SK-MEL-5 (cell line): ENCODE data around the gene LRRC8C. TPM values are rescaled to one million over a fixed set of nuclear protein-coding genes. Genes with fewer than 3 reads are reported as not detected.

Experiments used
- DNase-seq: peaks from one replicate; pipeline ENCODE4 v3.0.0-alpha.2; 2016; ENCODE audit warnings: low read depth, low spot score
- in situ Hi-C: cut with HindIII; loops from 2 replicates; pipeline ENCODE4 v1.10.0; 2016; ENCODE audit warnings: low sequenced_read_pairs, high pct_unique_total_duplicates, low pct_unique_long_range_greater_than_20kb
- total RNA-seq: library from RNA; depleted of rRNA; stranded (reverse); fragments of >200 nt; shearing (Covaris generic); gene quantifications from 2 replicates; pipeline ENCODE4 v1.2.3, GENCODE V29; 2014

LRRC8C gene
- total RNA-seq, 1 experiment from 2014 or later: 2.7 TPM

DNA sequence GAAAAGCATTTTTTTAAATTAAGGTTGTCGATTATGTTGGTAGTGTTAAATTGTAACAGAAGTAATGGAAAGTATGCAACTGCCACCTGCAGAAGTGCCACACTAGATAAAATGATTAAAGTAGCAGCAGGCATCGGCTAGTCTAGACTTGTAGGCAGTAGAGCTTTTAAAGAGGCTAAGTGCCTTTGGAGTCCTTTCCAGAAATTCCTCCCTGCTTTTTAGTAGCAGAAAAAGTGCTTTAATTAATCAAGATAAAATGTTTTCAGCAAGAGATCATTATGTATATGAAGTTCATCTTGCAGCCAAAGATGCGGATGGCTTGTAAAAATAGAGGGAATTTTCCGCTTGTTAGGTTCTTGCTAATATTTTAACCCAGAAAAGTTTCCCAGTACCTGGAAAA is 100.8 kb downstream of the LRRC8C start:
- no peak for DNase-seq
- in situ Hi-C loops: no loop called here

DNA sequence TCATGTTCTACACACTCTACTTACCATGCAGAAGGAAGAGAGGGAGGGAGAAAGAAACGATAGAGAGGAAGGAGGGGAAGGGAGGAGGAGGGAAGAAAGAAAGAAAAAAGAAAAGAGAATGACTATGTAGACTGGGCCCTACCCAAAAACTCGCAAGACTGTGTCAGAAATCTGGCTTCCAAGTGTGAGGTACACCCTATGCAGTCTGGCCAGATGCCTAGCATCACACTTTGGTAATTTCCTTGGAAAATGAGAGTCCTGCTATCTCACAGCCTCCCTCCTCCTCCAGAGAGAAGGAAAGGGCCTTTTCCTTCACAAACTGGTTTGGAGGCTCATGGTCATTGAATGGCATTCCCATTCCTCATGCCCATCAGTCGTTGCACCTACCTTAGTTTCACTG is 101.5 kb downstream of the LRRC8C start:
- no peak for DNase-seq

DNA sequence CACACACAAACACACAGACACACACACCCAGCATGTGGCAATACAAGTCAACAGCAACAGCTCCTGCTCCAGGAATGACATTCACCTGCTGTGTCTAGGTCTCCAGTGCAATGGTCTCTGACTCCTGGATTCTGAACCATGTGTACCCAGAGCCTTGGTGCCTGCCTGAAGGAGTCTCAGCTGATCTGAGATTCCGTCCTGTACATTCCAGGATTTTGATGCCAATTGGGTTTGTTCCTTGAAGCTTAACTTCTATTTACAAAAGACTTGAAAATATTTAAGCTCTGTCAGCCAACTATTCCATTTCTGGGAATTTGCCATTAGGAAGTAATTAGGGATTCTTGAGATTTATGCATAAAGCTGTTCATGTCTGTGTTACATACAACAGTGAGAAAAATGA is 102.6 kb downstream of the LRRC8C start:
- in situ Hi-C loops: no loop called here
- no peak for DNase-seq

More for the DNA sequence above, 101.5 kb downstream of the LRRC8C start:
- in situ Hi-C loops: no loop called here

- in situ Hi-C loops: no loop called here
- no peak for DNase-seq
Observed at GRCh38 chr1:89736937-89737733, 104.2 kb downstream of the LRRC8C start.

DNA sequence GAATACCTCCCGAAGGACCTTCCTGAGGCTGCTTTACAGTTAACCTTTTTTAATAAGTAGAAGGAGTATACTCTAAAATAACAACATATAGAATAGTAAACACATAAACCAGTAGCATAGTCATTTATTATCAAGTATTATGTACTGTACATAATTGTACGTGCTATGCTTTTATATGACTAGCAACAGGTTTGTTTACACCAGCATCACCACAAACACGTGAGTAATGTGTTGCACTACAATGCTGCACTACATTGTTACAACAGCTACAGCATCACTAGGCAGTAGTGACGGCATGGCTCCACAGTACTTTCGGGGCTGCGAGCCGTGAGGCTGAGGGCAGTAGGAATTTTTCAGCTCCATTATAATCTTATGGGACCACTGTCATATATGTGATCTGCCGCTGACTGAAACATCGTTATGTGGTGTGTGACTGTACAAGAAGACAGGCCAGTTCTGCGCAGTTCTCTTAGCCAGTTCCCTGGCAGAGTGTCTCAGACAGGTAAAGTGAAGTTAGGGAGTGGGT is 105.1 kb downstream of the LRRC8C start:
- in situ Hi-C loops: no loop called here
- DNase-seq: no peak

GRCh38 chr1:89739013-89739843 is 106.3 kb downstream of the LRRC8C start:
- no peak for DNase-seq
- in situ Hi-C loops: no loop called here

DNA sequence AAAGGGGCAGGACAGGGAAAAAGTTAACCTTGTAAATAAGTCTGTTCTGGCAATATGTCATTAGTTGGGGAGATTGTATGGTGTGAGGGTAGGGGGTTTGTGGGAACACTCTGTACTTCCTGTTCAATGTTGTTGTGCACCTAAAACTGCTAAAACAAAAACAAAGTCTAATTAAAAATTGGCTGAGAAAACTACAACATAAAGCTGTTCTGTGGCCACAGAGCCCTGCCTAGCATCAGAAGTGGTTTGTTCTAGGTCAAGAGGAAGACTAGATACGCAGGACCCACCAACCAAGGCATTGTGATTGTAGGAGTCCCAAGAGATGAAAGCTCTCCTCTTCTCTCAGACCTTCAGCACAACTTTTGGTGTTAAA is 106.9 kb downstream of the LRRC8C start:
- no peak for DNase-seq
- in situ Hi-C loops: no loop called here

GRCh38 chr1:89743788-89744187 is 110.9 kb downstream of the LRRC8C start:
- DNase-seq: no peak
- in situ Hi-C loops: no loop called here

DNA sequence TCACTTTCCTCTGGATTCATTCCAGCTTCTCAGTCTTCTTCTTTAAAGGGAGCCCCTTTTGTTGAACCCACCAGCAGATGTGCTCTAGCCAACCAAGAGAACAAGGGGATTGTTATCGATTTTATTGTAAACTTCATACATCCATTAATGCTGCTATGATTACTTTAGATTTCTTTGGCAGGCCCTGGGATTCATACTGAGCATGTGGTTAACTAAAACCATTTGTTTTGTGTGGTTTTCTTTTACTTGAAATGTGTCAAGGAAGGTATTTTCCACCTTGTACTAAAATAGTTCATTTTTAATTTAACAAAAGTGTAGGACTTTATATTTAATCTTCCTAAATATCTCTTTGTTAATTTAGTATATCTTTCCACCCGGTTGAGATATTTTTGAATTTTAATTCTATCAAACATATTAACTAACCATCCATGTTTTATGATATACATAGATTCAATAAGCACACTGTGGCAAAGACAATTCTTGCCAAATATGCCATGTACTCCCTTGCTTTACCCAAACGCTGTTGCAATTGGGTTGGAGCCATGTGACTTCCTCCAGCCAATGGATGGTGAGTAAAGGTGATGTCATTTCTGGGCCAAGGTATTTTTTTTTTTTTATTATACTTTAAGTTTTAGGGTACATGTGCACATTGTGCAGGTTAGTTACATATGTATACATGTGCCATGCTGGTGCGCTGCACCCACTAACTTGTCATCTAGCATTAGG is 113.7 kb downstream of the LRRC8C start:
- no peak for DNase-seq
- in situ Hi-C loops: no loop called here

DNA sequence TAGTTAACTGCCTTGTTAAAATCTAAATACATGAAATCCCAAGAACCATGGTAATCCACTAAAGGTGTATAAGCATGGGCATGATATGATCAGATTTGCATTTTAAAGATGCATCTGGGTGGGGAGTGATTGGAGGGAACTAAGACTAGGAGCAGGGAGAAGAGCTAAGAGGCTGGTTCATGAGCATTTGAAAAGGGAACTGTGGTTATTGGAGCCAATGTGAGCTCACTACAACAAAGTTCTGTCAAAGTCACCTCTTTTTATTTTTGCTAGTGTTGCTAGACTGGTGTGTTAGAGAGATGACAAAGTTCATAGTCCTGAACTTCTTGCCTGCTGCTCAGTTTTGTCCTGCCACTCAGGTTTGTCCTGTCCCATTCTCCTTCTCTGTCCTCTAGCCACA is 120.8 kb downstream of the LRRC8C start:
- DNase-seq: no peak
- in situ Hi-C loops: no loop called here

DNA sequence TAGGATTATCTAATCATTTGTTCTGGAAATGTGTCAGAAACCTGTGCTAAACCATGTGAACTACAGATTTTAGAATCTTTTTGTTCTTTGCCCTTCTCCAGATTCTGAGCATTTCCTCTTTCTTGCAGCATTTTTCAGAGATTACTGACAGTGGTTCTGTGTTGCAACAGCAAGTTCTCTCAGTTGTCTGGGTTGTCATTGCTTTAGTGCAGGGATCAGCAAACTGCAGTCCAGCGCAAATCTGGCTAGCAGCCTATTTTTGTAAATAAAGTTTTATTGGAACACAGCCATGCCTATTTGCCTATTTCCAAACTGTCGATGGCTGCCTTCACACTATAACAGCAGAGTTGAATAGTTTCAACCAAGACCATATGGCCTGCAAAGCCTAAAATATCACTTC is 121.6 kb downstream of the LRRC8C start:
- in situ Hi-C loops: no loop called here

DNA sequence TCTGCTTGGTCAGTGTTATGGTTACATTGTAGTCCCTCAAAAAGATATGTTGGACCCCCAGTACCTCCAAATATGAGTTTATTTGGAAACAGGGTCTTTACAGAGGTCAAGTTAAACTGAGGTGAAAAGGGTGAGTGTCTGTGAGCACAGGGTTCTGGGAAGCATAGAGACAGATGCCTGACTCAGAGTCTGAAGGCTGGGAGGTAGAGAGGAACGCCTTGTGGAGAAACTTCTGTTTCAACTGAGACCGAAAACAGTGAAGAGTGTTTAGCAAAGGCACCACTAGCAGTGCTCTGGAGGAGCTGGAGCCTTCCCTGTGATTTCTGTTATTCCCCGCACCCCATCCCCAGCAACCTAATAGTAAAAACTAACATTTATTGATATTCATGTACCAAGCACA is 122.7 kb downstream of the LRRC8C start:
- in situ Hi-C loops: no loop called here
- DNase-seq: no peak

More for the DNA sequence above, 121.6 kb downstream of the LRRC8C start:
- no peak for DNase-seq

DNA sequence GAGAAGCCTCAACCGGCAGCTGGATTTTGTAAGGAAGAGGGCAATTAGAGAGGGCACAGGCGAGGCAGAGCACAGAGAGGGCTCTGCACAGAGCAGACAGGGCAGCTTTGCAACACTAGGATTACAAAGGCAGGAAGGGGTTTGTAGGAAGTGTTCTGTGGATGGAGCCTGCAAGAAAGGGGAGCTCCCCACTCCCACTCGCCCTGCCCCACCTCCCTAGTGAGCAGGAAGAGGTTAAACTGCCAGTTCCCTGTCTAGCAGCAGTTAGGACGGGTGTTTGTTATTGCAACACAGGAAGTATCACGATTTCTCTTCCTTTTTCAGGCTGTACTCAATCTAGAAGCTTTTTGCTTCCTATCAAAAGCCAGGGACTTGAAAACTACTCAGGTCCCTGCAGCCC is 124.6 kb downstream of the LRRC8C start:
- DNase-seq: no peak
- in situ Hi-C loops: no loop called here

DNA sequence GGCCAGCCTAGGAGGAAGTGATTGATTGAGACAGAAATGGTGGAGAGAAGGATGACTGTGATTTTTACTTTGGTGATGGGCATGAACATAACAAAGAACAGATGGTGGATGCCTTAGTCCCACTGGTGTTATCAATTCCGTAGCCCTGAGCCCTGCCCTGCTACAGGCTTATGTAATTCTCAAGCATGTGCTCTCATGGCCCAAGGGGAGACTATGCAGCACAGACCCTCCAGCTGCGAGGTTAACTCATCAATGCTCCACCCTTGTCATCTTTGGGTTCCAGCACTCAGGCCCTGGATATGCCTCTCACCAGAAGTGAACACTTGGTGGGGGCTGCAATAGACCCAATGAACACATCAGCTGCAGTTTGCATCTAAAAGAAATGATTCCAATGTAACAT is 125.2 kb downstream of the LRRC8C start:
- in situ Hi-C loops: no loop called here
- DNase-seq: no peak

DNA sequence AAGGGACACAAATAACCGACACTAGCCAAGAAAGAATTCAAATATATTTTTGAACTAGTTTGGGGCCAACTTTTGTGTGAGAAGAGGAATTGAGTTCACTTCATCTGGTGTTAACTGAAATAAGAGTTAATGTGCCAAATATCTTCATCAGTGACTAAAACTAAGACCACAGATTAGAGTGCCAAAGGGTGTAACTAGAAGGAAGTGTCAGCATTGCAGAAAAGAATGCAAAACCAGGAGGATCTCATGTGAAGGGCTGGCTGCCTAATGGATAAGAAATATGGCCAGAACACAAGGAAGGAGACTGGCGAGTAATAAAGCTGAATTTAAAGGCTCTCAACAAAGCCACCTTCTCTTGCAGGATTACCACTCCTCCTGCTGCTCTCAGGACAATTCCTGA is 126.1 kb downstream of the LRRC8C start:
- in situ Hi-C loops: no loop called here
- DNase-seq: no peak

GRCh38 chr1:89760496-89760895 is 127.6 kb downstream of the LRRC8C start:
- in situ Hi-C loops: no loop called here
- DNase-seq: no peak

DNA sequence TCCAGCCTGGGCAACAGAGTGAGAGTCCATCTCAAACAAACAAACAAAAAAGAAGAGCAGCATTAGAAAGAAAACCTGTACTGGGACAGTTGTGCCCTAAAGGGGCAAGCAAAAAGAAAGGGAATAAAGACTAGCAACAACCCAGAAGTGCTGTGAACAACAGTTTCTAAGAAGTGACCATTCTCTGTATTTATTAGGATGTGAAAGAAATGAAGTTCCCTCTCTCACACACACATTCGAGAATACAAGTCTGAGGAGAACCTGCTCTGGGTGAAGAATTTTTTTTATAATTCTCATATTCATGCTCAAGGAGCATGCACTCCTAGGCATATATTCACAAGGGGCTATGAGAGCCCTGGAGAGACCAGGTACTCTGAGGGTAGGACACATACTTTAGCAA is 128.4 kb downstream of the LRRC8C start:
- no peak for DNase-seq
- in situ Hi-C loops: no loop called here

- in situ Hi-C loops: no loop called here
- no peak for DNase-seq
Observed at GRCh38 chr1:89761901-89762300, 129.0 kb downstream of the LRRC8C start.
